Epithelial cell of umbilical artery (primary cell): Measurements from ENCODE around the gene FKTN. TPM values are rescaled to one million over a fixed set of nuclear protein-coding genes. Genes with fewer than 3 reads are reported as not detected.

Experiments
- total RNA-seq: library from RNA; depleted of rRNA; stranded (reverse); fragments of >200 nt; gene quantifications from 2 replicates; pipeline ENCODE4 v1.2.3, GENCODE V29; 2014

FKTN gene
- 18.8 and 27.9 TPM in 2 replicates for total RNA-seq

GRCh38 chr9:105557804-105558610, at the start of gene FKTN:
TSS of gene FKTN (plus strand) at chr9:105558131. CDS start at chr9:105575033, 16,902 bp downstream.

GRCh38 chr9:105662184-105663104, 104.5 kb downstream of the FKTN start, which contains the start of gene TAL2:
TSS of gene TAL2 (plus strand) at chr9:105662457. CDS start at chr9:105662497, 40 bp downstream.

Other genes starting within 250 kb of the FKTN start
- 3.9 and 6.2 TPM in 2 replicates for gene FSD1L, start 110.1 kb upstream of the FKTN start, total RNA-seq
- 0.32 TPM in 1 of 2 replicates, not detected in the other for gene TAL2, start 104.3 kb downstream of the FKTN start, total RNA-seq
- 6.5 and 19.3 TPM in 2 replicates for gene TMEM38B, start 136.4 kb downstream of the FKTN start, total RNA-seq